Activated CD4-positive, alpha-beta memory T cell treated with anti-CD3 and anti-CD28 coated beads for 36 hours (primary cell): Measurements from ENCODE around the gene GRIP2. TPM values are rescaled to one million over a fixed set of nuclear protein-coding genes. Genes with fewer than 3 reads are reported as not detected.
A peak's percentile ranks its signal among the peaks of the same experiment; 100 is the strongest.

Experiments
- CTCF ChIA-PET: fragments of 350-600 bp; sonication (Branson Sonifier 250); formaldehyde crosslinking; loops from one replicate; lab custom pipeline; 2021; ENCODE audit warnings: antibody characterized with exemption, inconsistent platforms; lab: Charles Lee
- POLR2A ChIA-PET: fragments of 350-600 bp; sonication (Branson Sonifier 250); formaldehyde crosslinking; loops from one replicate; lab custom pipeline; 2021; ENCODE audit warnings: antibody characterized with exemption; lab: Charles Lee
- DNase-seq: peaks from one replicate; pipeline ENCODE4 v3.0.0-alpha.2; 2020
- H3K27ac Mint-ChIP-seq: one replicate; pipeline ENCODE4 v1.8.0; 2021; ENCODE audit warnings: mixed read lengths
- H3K27me3 Mint-ChIP-seq: one replicate; pipeline ENCODE4 v1.8.0; 2021; ENCODE audit warnings: mixed read lengths
- H3K36me3 Mint-ChIP-seq: one replicate; pipeline ENCODE4 v1.8.0; 2021; ENCODE audit warnings: mixed read lengths
- H3K4me1 Mint-ChIP-seq: one replicate; pipeline ENCODE4 v1.8.0; 2021; ENCODE audit warnings: low read depth, mixed read lengths
- H3K4me3 Mint-ChIP-seq: one replicate; pipeline ENCODE4 v1.8.0; 2021; ENCODE audit warnings: mild to moderate bottlenecking, mixed read lengths
- H3K9me3 Mint-ChIP-seq: one replicate; pipeline ENCODE4 v1.8.0; 2021; ENCODE audit warnings: mixed read lengths
- intact Hi-C: fragments of 100-400 bp; cut with micrococcal nuclease; formaldehyde crosslinking; loops from one replicate; pipeline ENCODE4 v1.15.1; 2023
- total RNA-seq, 2 experiments: library from RNA; stranded (reverse); gene quantifications; one replicate each; pipeline ENCODE4 v1.2.3, GENCODE V29; 2021

Gene GRIP2
- total RNA-seq, 2 experiments from 2014 or later: not detected

DNA sequence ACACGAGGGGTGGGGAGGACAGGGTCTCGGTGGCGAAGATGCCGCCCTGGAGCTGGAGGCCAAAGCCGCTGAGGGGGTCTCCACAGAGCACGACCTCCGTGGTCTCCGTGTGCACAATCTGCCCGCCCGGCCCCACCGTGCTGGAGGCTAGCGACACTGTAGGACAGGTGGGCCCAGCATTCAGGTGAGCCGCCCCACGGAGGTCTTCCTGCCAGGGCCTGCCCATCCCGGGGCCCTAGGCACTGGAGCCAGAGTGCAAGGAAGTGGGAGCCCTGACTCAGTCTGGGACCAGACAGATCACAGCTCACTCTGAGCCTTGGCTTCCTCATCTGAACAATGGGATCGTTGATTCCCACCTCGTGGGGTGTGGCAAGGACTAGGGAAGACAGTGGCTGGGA, 25.8 kb downstream of the GRIP2 start:
- intact Hi-C loops: no loop called here
- Mint-ChIP-seq H3K27ac (no peak overlapping the region), H3K27me3 (peaks cover 3% of the 10 kb centered on the region), H3K4me1 (no peaks in the 10 kb centered on the region), H3K36me3 (no peaks in the 10 kb centered on the region), H3K4me3 (no peak overlapping the region), H3K9me3 (no peaks in the 10 kb centered on the region)
- ChIA-PET POLR2A (no interaction called here), CTCF (no interaction called here)
- DNase-seq: peak; percentile 5

DNA sequence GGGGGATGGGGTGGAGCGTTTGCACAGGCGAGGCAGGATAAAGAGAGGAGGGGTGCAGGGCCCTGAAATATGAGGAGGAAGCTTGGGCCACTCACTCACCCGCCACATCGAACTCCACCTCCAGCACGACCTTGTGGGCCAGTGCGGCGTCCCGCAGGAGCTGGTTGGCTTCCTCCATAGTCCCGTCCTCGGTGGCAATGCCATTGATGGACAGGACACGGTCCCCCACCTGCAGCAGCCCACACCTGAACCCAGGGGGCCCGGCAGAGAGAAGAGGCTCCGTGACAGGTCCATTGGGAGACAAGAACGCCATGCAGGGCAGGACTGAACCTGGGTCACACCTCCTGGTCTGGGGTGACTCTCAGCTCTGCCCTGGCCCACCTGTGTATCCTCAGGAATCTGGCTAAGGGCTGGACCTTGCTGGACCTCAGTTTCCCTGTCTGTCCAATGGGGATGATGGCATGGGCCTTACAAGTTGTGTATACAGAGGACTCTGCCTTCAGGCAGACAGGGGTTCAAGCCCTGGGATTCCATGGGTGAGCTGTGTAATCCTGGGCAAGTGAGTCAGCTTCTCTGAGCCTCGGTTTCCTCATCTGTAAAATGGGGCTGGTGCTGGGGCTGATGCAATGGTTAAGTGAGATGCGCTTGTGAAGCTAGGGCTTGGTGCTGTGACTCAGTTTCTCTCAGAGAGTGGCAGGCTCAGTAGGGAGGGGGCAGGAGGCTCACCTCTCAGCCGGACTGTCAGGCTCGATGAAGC, 26.4 kb downstream of the GRIP2 start:
- Mint-ChIP-seq H3K4me3 (no peak overlapping the region), H3K9me3 (no peaks in the 10 kb centered on the region), H3K27me3 (peaks cover 3% of the 10 kb centered on the region), H3K27ac (no peak overlapping the region), H3K36me3 (no peaks in the 10 kb centered on the region), H3K4me1 (peaks cover 4% of the 10 kb centered on the region)
- intact Hi-C loops: loop anchor here (2.0 kb wide), 1 partner anchor 35 kb away; no protein-coding TSS in a partner anchor
- ChIA-PET POLR2A (no interaction called here), CTCF (interaction anchor here (6.4 kb wide), 1 partner anchor 34 kb away, joined by 41 read pairs; no protein-coding TSS in a partner anchor)
- peak; percentile 3 for DNase-seq

DNA sequence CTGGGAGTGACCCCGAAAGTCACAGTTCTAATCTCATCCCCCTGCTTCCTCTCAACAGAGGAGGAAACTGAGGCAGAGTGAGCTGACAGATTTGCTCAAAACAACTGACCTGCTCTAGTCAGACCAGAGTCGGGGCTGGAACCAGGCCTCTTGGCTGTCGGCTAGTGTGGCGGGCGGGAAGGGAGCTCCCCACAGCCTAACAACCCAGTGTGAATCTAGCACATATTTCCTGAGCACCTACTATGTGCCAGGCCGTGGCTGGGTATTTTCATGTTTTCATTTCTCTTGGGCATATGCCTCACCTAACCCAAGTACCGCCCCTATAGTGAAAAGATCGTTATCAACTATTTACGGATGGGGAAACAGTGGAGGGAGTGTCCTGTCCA, 27.2 kb downstream of the GRIP2 start:
- Mint-ChIP-seq H3K27me3 (no peaks in the 10 kb centered on the region), H3K36me3 (no peaks in the 10 kb centered on the region), H3K9me3 (no peaks in the 10 kb centered on the region), H3K4me3 (no peak overlapping the region), H3K4me1 (peaks cover 5% of the 10 kb centered on the region), H3K27ac (no peak overlapping the region)
- intact Hi-C loops: loop anchor here (2.0 kb wide), 1 partner anchor 36 kb away; no protein-coding TSS in a partner anchor
- POLR2A ChIA-PET: no interaction called here
- DNase-seq: no peak
- CTCF ChIA-PET: interaction anchor here (6.4 kb wide), 1 partner anchor 35 kb away, joined by 41 read pairs; no protein-coding TSS in a partner anchor

DNA sequence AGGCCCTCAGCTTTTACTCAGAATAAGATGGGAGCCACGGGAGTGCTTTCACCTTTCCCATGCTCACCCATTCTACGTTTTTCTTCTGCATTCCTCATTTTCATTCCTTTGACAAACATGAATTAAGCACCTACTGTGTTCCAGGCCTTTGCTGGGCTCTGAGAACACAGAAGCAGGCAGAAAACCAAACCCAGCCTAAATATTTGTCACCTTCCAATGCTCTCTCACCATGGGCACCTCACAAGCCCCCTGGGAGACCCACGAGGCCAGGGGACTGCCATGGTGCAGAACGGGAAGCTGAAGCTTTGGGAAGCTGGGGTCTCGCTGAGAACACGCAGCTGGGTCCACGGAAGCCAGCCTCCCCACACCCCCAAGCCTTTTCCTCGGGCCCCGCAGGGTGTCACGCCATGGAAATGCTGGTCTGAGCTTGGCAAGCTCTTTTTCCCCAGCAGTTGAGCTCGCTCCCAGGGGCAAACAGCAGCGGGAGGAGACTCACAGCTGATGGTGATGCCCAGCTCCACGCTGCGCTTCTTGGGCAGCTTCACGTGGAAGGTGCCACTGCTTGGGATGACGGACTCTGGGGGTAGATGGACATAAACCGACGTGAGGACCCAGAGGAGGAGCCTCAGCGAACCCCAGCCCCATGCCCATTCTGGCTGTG, 27.7 kb downstream of the GRIP2 start:
- ChIA-PET CTCF (interaction anchor here (0.9 to 6.4 kb wide), 2 partner anchors 36 to 409 kb away, joined by 3 to 41 read pairs; no protein-coding TSS in a partner anchor), POLR2A (no interaction called here)
- intact Hi-C loops: loop anchor here (2.0 kb wide), 1 partner anchor 36 kb away; no protein-coding TSS in a partner anchor
- H3K27me3 Mint-ChIP-seq: no peaks in the 10 kb centered on the region
- H3K4me1 Mint-ChIP-seq: peaks cover 5% of the 10 kb centered on the region
- H3K9me3 Mint-ChIP-seq: no peaks in the 10 kb centered on the region
- H3K4me3 Mint-ChIP-seq: no peak overlapping the region
- peak; percentile 6 for DNase-seq
- H3K27ac Mint-ChIP-seq: no peak overlapping the region
- no peaks in the 10 kb centered on the region for H3K36me3 Mint-ChIP-seq

DNA sequence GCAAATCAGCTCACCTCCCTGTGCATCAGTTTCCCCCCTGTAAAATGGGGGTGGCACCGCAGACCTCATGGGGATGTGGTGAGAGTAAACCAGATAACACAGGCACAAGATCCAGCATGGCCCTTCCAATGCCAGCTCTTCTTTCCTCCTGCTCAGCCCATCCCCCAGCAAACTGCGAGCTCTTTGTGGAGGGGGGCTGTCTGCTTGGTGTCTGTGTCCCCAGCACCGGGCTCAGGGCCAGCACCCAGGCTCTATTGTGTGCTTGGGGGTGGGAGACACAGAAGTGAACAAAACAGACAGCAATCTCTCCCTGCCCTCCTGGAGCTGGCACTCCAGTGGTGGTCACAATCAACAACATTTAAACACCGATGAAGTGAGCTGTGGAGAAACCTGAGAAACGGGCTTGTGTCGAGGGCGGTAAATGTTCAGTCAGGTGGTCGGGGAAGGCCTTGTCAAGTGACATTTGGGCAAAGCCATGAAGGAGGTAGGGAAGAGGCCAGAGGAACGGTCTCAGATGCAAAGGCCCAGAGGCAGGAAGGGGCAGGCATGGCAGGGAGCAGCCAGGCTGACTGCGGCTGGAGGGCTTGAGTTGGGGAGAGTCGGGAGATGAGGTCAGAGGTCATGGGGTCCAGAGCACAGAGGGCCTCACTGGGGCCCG, 28.4 kb downstream of the GRIP2 start:
- CTCF ChIA-PET: interaction anchor here (0.9 to 6.4 kb wide), 3 partner anchors 14 to 410 kb away, joined by 3 to 41 read pairs (median 5); no protein-coding TSS in a partner anchor
- Mint-ChIP-seq H3K4me1 (peaks cover 5% of the 10 kb centered on the region), H3K4me3 (no peak overlapping the region), H3K27ac (no peak overlapping the region), H3K9me3 (no peaks in the 10 kb centered on the region), H3K36me3 (no peaks in the 10 kb centered on the region), H3K27me3 (no peaks in the 10 kb centered on the region)
- DNase-seq: peak; percentile 5
- intact Hi-C loops: loop anchor here (2.0 kb wide), 1 partner anchor 37 kb away; no protein-coding TSS in a partner anchor
- POLR2A ChIA-PET: no interaction called here

DNA sequence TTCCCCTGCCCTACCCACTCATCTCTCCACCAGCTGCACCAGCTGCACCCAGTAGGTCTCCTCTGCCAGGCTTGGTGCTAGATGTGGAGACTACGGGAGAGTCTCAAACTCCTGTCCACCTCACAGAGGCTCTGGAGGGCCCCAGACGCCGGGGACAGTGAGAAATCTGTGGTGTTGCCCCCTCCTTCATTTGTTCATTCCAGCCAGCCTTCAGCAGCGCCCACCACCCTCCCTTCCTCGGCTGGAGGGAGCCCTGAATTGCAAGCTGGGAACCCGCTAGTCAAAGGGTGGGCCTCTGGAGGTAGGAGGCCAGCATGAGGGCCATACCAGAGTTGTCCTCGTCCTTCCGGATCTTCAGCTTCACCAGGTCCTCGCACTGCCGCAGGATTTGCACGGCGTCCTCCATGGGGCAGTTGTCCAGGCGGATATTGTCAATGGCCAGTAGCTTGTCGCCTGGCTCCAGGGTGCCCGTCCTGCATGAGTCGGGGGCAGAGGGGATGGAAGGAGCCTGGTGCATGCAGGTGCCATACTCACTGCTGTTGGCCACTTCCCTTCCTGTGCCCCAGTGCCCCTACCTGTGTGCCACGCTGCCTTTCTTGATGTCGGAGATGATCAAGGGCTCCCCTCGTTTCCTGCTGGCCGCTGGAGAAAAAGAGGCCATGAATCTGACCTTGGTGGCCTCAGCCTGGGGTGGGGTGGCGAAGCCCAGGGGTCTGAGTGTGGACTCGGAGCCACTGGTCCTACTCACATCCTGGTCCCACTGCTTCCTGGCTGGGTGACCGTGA, 29.1 kb downstream of the GRIP2 start:
- no peaks in the 10 kb centered on the region for H3K27me3 Mint-ChIP-seq
- ChIA-PET POLR2A (no interaction called here), CTCF (interaction anchor here (1.3 to 6.4 kb wide), 2 partner anchors 15 to 37 kb away, joined by 5 to 41 read pairs; no protein-coding TSS in a partner anchor)
- H3K9me3 Mint-ChIP-seq: no peaks in the 10 kb centered on the region
- DNase-seq: peak; percentile 4
- H3K27ac Mint-ChIP-seq: no peak overlapping the region
- H3K4me3 Mint-ChIP-seq: no peak overlapping the region
- peaks cover 5% of the 10 kb centered on the region for H3K4me1 Mint-ChIP-seq
- intact Hi-C loops: no loop called here
- no peaks in the 10 kb centered on the region for H3K36me3 Mint-ChIP-seq

DNA sequence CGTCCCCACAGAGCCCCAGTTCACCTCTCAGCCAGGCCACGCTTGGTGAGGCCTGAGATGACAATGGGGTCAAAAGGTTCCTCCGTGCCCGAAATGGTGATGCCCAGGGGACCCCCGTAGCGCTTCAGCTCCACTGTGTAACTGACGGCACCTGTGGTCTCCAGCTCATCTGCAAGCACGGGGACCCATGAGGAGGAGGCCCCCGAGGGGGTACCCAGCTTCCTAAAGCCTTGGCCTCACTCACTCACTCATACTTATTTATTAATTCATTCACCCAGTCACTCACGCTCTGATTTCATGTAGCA, 30.4 kb downstream of the GRIP2 start:
- Mint-ChIP-seq H3K27me3 (peaks cover 2% of the 10 kb centered on the region), H3K9me3 (no peaks in the 10 kb centered on the region), H3K4me1 (peaks cover 5% of the 10 kb centered on the region), H3K4me3 (no peak overlapping the region), H3K36me3 (no peaks in the 10 kb centered on the region), H3K27ac (no peak overlapping the region)
- DNase-seq: peak; percentile 0
- POLR2A ChIA-PET: no interaction called here
- intact Hi-C loops: loop anchor here (2.0 kb wide), 1 partner anchor 411 kb away; no protein-coding TSS in a partner anchor
- CTCF ChIA-PET: interaction anchor here (0.7 to 6.4 kb wide), 8 partner anchors 8 to 251 kb away, joined by 3 to 41 read pairs (median 5); no protein-coding TSS in a partner anchor

DNA sequence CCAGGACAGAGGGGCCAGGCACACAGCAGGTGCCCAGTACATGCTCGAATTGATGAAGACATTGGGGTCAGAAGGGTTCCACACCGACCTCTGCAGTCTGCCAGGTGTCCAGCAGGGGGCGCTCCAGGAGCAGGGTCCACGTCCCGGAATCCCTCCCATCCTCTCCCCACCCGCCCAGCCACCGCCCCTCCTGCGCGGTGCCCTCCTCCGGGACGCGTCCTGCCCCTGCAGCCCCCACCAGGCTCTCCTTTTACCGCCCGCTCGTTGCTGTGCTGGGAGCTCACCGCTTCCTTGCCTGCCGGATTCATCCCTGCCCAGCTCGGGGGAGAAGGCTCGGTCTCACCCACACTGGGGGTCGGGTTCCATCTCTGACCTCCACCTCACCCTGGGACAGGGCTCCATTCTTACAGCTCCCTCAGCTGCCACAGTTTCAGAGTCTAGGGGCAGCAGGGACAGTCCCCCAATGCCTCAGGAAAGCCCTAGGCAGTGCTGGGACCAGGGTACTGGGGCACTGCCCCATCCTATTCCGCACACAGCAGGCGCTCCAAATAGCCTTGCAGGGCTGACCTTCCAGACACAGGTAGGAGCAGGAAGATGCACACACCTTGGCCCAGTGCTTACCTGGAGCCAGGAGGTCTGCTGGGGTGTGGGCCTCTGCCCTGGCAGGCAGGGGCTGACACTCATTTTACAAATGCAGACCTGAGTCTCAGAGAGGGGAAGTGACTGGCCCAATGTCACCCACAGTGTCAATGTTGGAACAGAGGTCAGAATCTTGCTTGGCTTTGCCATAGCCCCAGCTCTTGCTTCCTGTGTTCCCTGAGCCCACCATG, 31.0 kb downstream of the GRIP2 start:
- H3K27ac Mint-ChIP-seq: no peak overlapping the region
- peaks cover 3% of the 10 kb centered on the region for H3K27me3 Mint-ChIP-seq
- H3K4me3 Mint-ChIP-seq: no peak overlapping the region
- peak; percentile 82 for DNase-seq
- ChIA-PET POLR2A (no interaction called here), CTCF (interaction anchor here (0.6 to 6.4 kb wide), 16 partner anchors 9 to 613 kb away, joined by 3 to 41 read pairs (median 4); no protein-coding TSS in a partner anchor)
- peaks cover 5% of the 10 kb centered on the region for H3K4me1 Mint-ChIP-seq
- no peaks in the 10 kb centered on the region for H3K9me3 Mint-ChIP-seq
- no peaks in the 10 kb centered on the region for H3K36me3 Mint-ChIP-seq
- intact Hi-C loops: loop anchor here (2.0 kb wide), 1 partner anchor 412 kb away; no protein-coding TSS in a partner anchor

DNA sequence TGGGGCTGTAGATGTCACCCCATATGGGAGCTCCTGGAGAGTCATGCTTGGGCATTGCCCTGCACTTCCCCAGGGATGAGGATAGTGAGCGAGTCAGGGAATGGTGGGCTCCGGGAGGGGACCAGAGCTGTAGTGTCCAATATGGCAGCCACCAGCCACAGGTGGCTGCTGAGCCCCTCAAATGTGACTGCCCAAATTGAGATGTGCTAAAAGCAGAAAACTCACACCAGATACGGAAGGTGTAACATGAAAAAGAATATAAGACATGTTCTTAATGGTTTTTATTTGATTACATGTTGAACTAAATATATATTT, 31.7 kb downstream of the GRIP2 start:
- H3K9me3 Mint-ChIP-seq: peaks cover 2% of the 10 kb centered on the region
- CTCF ChIA-PET: interaction anchor here (0.6 to 6.4 kb wide), 10 partner anchors 9 to 612 kb away, joined by 3 to 41 read pairs (median 4); no protein-coding TSS in a partner anchor
- no peak overlapping the region for H3K27ac Mint-ChIP-seq
- peaks cover 5% of the 10 kb centered on the region for H3K4me1 Mint-ChIP-seq
- H3K4me3 Mint-ChIP-seq: no peak overlapping the region
- peaks cover 3% of the 10 kb centered on the region for H3K27me3 Mint-ChIP-seq
- POLR2A ChIA-PET: no interaction called here
- no peak for DNase-seq
- intact Hi-C loops: loop anchor here (2.0 kb wide), 1 partner anchor 412 kb away; no protein-coding TSS in a partner anchor
- H3K36me3 Mint-ChIP-seq: no peaks in the 10 kb centered on the region

DNA sequence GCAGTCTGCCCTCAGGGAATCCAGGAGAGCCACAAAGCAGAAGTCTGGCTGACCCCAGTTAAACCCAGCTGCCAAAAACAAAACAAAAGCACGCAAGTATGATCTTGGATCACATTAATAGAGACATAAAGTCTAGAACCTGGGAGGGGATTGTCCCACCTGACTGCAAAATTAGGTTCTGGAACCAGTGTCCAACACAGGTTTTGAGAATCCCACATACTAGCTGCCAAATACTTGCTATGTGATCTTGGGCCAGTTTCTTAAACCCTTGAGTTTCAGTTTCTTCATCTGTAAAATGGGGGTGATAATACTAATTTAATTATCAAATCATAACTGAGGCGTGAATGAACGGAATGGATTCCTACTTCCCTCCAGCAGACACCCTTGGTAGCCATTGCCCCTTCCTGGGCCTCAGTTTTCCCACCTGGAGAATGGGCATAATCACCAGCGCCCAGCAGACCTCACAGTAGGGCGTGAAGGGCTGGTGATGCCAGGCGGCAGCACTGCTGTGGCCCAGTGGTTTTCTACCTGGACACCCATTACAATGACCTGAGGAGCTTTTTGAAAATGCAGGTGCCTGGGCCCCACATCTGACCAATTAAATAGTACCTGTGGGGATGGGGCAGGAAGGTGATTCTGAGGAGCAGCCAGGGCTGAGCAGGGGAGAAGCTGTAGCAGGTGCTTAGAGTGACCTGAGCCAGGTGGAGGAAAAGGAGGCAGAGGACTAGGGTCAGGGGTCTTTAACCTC, 32.2 kb downstream of the GRIP2 start:
- Mint-ChIP-seq H3K4me1 (peaks cover 5% of the 10 kb centered on the region), H3K36me3 (no peaks in the 10 kb centered on the region), H3K27me3 (peaks cover 3% of the 10 kb centered on the region), H3K9me3 (peaks cover 8% of the 10 kb centered on the region), H3K27ac (no peak overlapping the region), H3K4me3 (no peak overlapping the region)
- intact Hi-C loops: loop anchor here (2.0 kb wide), 1 partner anchor 413 kb away; no protein-coding TSS in a partner anchor
- ChIA-PET CTCF (interaction anchor here (0.7 to 6.4 kb wide), 8 partner anchors 8 to 611 kb away, joined by 3 to 41 read pairs (median 4); no protein-coding TSS in a partner anchor), POLR2A (no interaction called here)
- DNase-seq: peak; percentile 7
